HG03442 (cell line): ENCODE results near the gene PDGFC.
"Not testable (repeated sequence)": the region's sequence is repeated elsewhere in the genome, so short reads cannot be mapped to it uniquely, and the experiment has no call there.

ENCODE experiments used
- ATAC-seq: cut with Tn5 transposase; IDR thresholded peaks from one replicate; pipeline ENCODE4 v1.9.1; 2021; ENCODE audit warnings: mild to moderate bottlenecking, moderate library complexity; ENCODE audit not compliant: unreplicated experiment

Gene PDGFC

GRCh38 chr4:156952078-156952759 is 19.4 kb downstream of the PDGFC start:
- ATAC-seq: no peak

DNA sequence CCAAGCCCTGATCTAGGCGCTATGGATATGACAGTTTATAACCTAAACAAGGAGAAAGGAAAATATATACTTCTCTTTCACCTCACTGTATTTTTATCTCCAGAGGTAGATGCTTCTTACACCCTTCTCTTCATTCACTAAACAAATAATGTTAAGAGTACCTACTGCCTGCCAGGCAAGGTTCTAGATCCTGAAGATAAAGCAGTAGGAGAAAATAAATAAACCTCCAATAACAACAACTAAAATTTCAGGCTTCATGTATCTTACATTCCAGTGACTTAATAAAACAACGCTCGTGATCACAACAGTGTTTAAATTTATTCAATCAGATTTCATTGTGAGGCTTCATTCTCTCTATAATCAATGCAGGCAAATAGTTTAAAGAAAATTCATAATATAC is 20.7 kb downstream of the PDGFC start:
- no peak for ATAC-seq

GRCh38 chr4:156950090-156950489 is 21.5 kb downstream of the PDGFC start:
- ATAC-seq: no peak

DNA sequence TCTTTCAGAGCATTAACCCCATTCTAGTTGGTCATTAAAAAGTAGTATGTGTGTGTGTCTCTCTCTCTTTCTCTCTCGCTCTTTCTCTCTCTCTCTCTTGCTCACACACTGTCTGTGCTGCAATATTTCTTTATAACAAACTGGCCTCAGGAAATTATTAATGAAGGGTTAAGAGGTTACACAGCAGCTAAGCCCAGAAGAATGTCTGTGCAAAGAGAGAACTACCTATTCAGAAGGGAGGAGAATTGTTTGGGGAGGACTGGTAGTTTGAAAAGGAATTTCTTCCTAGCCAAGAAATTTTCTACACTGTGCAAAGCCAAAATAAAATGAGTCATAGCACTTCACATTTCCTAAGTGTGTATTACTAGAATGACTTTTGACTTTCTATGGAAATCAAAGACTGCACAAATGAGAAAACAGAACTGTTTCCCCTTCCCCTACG is 22.2 kb downstream of the PDGFC start:
- no peak for ATAC-seq

DNA sequence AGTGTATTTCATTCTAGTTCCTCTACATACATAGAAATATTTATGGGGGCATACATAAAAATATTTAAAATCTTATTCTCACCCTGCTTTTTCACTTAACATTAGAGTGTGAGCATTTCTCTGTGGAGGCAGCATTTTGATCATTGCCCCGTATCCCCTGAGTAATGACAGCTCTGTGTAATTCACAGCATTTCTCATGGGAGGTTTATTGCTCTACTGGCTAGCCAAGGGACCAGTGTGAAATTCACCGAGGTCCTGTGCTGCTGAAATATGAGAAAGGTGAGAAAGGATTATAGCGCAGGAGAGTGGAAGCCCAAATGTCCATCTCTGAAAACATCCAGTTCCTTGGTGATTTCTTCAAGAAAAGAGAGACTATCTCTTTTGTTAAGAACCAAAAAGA is 22.9 kb downstream of the PDGFC start:
- no peak for ATAC-seq

GRCh38 chr4:156948133-156948532 is 23.5 kb downstream of the PDGFC start:
- no peak for ATAC-seq

GRCh38 chr4:156946516-156947424 is 24.8 kb downstream of the PDGFC start:
- ATAC-seq: no peak

GRCh38 chr4:156945532-156945931 is 26.1 kb downstream of the PDGFC start:
- ATAC-seq: no peak

GRCh38 chr4:156942991-156943390 is 28.6 kb downstream of the PDGFC start:
- ATAC-seq: no peak

DNA sequence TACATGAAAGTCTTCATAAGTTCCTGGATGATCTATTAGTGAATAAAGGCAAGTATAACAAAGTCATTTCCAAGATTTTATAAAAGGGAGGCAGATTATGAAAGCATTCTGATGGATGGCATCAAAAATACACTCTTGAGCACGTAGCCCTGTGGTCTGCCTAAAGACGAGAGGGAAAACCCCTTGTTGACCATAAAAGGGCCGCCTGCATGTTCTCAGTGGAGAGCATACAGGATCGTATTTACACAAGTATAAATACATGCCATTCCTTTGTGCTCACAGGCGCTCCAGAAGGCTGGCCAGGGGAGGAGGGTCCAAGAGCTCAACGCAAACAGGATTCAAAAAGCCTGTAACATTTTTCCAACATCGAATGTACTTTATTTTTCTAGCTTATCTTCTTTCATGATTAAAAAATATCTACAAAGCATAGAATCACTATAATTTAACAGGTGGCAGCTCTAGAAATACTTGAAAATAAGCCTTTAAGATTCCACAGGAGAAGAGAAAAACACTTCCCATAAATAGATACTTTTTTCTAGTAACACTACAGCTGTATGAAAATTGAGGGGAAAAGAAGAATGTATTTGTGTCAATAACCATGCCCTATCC is 29.6 kb downstream of the PDGFC start:
- no peak for ATAC-seq

- no peak for ATAC-seq
These were observed 31.8 kb downstream of the PDGFC start for GRCh38 chr4:156939801-156940200.

- no peak for ATAC-seq
These were observed 32.5 kb downstream of the PDGFC start for GRCh38 chr4:156939139-156939538.

DNA sequence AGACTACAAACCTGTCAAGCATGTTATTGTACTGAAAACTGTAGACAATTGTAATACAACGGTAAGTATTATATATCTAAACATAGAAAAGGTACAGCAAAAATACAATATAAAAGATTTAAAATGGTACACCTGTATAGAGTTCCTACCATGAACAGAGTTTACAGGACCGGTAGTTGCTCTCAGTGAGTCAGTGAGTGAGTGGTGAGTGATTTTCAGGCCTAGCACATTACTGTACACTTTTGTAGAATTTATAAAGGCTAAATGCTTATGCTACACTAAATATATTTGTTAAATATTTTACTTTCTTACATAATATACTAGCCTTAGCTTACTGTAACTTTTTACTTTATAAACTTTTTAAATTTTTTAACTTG is 37.4 kb downstream of the PDGFC start:
- no peak for ATAC-seq

- ATAC-seq: no peak
These were observed 37.9 kb downstream of the PDGFC start for GRCh38 chr4:156933633-156934258.

- not testable (repeated sequence) for ATAC-seq
These were observed 39.2 kb downstream of the PDGFC start for GRCh38 chr4:156932360-156932759.

DNA sequence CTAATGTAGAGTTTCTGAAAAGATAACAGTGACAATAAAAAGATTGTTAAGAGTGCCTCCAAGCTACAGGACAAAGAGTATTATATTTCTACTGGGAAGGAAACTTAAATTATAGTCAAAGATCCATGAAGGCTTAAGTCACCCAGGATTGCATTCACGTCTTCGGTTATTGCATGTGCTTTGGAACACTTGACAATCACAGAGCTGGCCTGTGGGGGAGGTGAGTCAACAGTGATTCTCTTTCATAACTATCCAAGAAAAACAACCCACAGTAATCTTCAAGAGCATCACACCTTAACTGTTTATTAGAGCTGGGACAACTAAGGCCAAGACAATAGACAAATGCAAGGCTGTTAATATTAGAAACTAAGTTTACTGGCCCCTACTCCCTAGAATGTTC is 40.3 kb downstream of the PDGFC start:
- ATAC-seq: no peak

GRCh38 chr4:156929386-156930105 is 42.1 kb downstream of the PDGFC start:
- ATAC-seq: no peak

GRCh38 chr4:156924774-156925315 is 46.8 kb downstream of the PDGFC start:
- no peak for ATAC-seq

DNA sequence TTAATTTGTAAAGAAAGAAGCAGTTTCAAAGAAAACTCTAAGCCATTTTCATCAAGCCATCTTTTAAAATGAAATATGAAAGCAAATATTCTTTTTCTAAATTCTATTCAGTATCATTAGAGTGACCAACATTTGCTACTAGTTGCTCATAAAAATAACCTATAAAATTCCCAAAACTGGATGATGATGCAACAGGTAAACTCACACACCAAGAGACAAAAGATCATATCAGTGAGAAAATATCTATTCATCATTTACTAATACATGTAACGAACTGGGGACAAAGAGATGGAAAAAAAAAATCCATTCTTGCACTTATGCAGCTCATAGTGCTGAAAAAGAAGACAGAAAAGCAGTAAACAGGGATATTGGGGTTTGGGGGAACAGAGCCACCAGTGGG is 48.1 kb downstream of the PDGFC start:
- ATAC-seq: no peak

DNA sequence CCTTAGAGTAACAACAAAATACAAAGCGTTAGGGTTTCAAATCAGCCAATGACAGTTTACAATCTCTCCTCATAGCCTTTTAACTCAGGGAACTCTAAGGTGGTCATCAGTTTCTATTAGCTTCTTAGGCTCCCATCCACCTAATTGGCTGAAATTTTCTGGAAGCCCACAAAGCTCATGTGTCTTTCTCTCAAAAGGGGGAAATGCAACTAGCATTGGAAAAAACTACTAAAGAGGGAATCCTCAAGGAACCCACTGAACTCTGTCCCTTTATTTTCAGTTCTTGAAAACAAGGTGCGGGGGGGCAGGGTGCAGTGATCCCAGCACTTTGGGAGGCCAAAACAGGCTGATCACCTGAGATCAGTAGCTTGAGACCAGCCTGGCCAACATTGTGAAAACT is 56.4 kb downstream of the PDGFC start:
- no peak for ATAC-seq
